SK-N-SH treated with all-trans-retinoic acid at 6 μM for 48 hours (cell line): ENCODE results near the gene ZWILCH.

Experiments used
- ATAC-seq: fragments of 200-7000 bp; cut with Tn5 transposase; 3 replicates; pipeline ENCODE4 v1.9.1; 2020; ENCODE audit warnings: mild to moderate bottlenecking, moderate library complexity
- ARNTL ChIP-seq: fragments of 450-650 bp; formaldehyde crosslinking; IDR thresholded peaks from 2 replicates; pipeline ENCODE4 v1.5.0; 2020; ENCODE audit warnings: low read depth, mild to moderate bottlenecking, moderate library complexity, borderline replicate concordance
- ESRRG ChIP-seq: fragments of 250-450 bp; sonication (Bioruptor Pico); IDR thresholded peaks from 2 replicates; pipeline ENCODE4 v1.6.1; 2021; ENCODE audit warnings: mild to moderate bottlenecking
- PATZ1 ChIP-seq: fragments of 250-450 bp; sonication (Bioruptor Pico); IDR thresholded peaks from 2 replicates; pipeline ENCODE4 v1.8.0; 2020; ENCODE audit warnings: mild to moderate bottlenecking, moderate library complexity, borderline replicate concordance
- TOX ChIP-seq: fragments of 250-450 bp; sonication (Bioruptor Pico); IDR thresholded peaks from 2 replicates; pipeline ENCODE4 v1.8.0; 2021; ENCODE audit warnings: mild to moderate bottlenecking, moderate library complexity, borderline replicate concordance
- TSHZ2 ChIP-seq: fragments of 250-450 bp; sonication (Bioruptor Pico); IDR thresholded peaks from 2 replicates; pipeline ENCODE4 v1.5.0; 2020; ENCODE audit warnings: mild to moderate bottlenecking, moderate library complexity
- ZC3H10 ChIP-seq: fragments of 250-450 bp; sonication (Bioruptor Pico); IDR thresholded peaks from 2 replicates; pipeline ENCODE4 v1.5.1; 2021; ENCODE audit warnings: mild to moderate bottlenecking, moderate library complexity
- ZFP3 ChIP-seq: fragments of 250-450 bp; sonication (Bioruptor Pico); IDR thresholded peaks from 2 replicates; pipeline ENCODE4 v1.5.0; 2020; ENCODE audit warnings: mild to moderate bottlenecking, moderate library complexity
- ZNF565 ChIP-seq: fragments of 450-650 bp; formaldehyde crosslinking; conservative IDR thresholded peaks from 2 replicates; pipeline ENCODE4 v1.5.0; 2020; ENCODE audit warnings: low read depth, mild to moderate bottlenecking, moderate library complexity
- ZNF70 ChIP-seq: fragments of 450-650 bp; formaldehyde crosslinking; IDR thresholded peaks from 2 replicates; pipeline ENCODE4 v1.5.0; 2020; ENCODE audit warnings: mild to moderate bottlenecking, moderate library complexity
- ZNF8 ChIP-seq: fragments of 450-650 bp; formaldehyde crosslinking; IDR thresholded peaks from 2 replicates; pipeline ENCODE4 v1.5.0; 2020; ENCODE audit warnings: mild to moderate bottlenecking, moderate library complexity
- TF ChIP-seq, protein P1 (sequence below): fragments of 250-450 bp; sonication (Bioruptor Pico); IDR thresholded peaks from 2 replicates; pipeline ENCODE4 v1.8.0; 2021; ENCODE audit warnings: low read depth, mild to moderate bottlenecking, moderate library complexity, borderline replicate concordance
- TF ChIP-seq, protein P2 (sequence below): fragments of 250-450 bp; sonication (Bioruptor Pico); IDR thresholded peaks from 2 replicates; pipeline ENCODE4 v1.5.1; 2021; ENCODE audit warnings: mild to moderate bottlenecking, moderate library complexity

The ZWILCH gene

DNA sequence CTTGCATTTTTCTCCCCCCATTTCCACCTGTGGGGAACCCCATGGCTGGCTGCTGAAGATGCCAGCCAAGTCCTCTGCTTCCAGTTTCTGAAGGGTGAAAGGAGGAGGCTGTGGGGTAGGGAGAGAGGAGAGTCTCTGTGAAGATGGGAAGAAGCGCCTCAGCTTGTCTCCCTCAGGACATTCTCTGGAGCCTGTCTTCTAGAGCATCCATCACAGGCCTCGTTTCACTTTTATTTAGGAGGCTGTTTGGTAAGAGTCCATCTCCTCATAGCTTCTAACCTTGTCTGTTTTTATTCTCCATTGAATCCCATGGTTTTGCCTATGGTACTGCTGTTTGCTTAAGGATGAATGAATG is 69.4 kb downstream of the ZWILCH start:
- no peak; the same call in 2 of the 3 replicates for ATAC-seq
- TF ChIP-seq ZFP3 (CRISPR knock-in tag) (no peak), ARNTL (CRISPR knock-in tag) (no peak)
- TF ChIP-seq, protein P1, sequence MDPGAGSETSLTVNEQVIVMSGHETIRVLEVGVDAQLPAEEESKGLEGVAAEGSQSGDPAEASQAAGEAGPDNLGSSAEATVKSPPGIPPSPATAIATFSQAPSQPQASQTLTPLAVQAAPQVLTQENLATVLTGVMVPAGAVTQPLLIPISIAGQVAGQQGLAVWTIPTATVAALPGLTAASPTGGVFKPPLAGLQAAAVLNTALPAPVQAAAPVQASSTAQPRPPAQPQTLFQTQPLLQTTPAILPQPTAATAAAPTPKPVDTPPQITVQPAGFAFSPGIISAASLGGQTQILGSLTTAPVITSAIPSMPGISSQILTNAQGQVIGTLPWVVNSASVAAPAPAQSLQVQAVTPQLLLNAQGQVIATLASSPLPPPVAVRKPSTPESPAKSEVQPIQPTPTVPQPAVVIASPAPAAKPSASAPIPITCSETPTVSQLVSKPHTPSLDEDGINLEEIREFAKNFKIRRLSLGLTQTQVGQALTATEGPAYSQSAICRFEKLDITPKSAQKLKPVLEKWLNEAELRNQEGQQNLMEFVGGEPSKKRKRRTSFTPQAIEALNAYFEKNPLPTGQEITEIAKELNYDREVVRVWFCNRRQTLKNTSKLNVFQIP (CRISPR knock-in tag), result no peak

GRCh38 chr15:66578286-66578875 is 73.3 kb downstream of the ZWILCH start:
- ATAC-seq, result no peak

DNA sequence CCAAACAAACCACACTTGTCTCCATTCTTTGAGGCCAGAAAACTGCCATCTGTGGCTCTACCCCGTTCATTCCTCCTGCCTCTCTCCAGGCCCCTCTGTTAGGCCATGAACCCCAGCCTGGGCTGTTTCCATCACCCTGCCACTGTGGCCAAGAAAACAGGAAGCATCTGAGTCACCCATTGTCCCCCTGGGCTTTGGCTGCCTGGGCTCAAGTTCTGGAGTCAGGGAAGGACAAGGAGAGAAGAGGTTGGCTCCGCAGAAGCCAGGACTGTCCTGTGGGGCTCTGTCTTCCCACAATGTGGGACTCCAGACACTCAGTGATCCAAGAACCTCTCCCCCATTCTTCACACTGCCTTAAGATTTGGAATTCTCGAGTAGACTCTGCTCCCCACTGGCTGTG is 75.5 kb downstream of the ZWILCH start:
- no peak; the same call in 2 of the 3 replicates for ATAC-seq
- TF ChIP-seq ZNF70 (CRISPR knock-in tag), result no peak
- TF ChIP-seq ZNF565 (CRISPR knock-in tag), result no peak
- TF ChIP-seq, protein P1 (CRISPR knock-in tag), result no peak
- TF ChIP-seq TSHZ2, result no peak
- no peak for TF ChIP-seq ZNF8 (CRISPR knock-in tag)
- TF ChIP-seq ESRRG (CRISPR knock-in tag), result no peak

More at GRCh38 chr15:66578286-66578875, 73.3 kb downstream of the ZWILCH start:
- TF ChIP-seq PATZ1 (CRISPR knock-in tag), result no peak
- no peak for TF ChIP-seq TOX
- no peak for TF ChIP-seq ZC3H10 (CRISPR knock-in tag)
- TF ChIP-seq, protein P2, sequence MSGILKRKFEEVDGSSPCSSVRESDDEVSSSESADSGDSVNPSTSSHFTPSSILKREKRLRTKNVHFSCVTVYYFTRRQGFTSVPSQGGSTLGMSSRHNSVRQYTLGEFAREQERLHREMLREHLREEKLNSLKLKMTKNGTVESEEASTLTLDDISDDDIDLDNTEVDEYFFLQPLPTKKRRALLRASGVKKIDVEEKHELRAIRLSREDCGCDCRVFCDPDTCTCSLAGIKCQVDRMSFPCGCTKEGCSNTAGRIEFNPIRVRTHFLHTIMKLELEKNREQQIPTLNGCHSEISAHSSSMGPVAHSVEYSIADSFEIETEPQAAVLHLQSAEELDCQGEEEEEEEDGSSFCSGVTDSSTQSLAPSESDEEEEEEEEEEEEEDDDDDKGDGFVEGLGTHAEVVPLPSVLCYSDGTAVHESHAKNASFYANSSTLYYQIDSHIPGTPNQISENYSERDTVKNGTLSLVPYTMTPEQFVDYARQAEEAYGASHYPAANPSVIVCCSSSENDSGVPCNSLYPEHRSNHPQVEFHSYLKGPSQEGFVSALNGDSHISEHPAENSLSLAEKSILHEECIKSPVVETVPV (CRISPR knock-in tag), result no peak
- no peak for TF ChIP-seq TSHZ2
- TF ChIP-seq, protein P1 (CRISPR knock-in tag), result no peak
